Activated CD4-positive, CD25-positive, alpha-beta regulatory T cell treated with anti-CD3 and anti-CD28 coated beads, Interleukin-2, amount 50 U/mL, for 24 hours (primary cell): Measurements from ENCODE around the gene MPI.
A peak's percentile ranks its signal among the peaks of the same experiment; 100 is the strongest.

Experiments
- ATAC-seq, 2 donors: fragments of 150-1000 bp; cut with Tn5 transposase; one replicate each; pipeline ENCODE4 v1.10.0; 2021; ENCODE audit warnings: mild to moderate bottlenecking in 1 of 2, moderate library complexity in 1 of 2

MPI gene

GRCh38 chr15:74889883-74890664 lies at the start of gene MPI:
MPI (plus strand) TSS chr15:74890042; CDS start chr15:74890074, 32 bp downstream.
- ATAC-seq, result peak; percentile 98

- ATAC-seq, result no peak
These were observed 48.7 kb upstream of the MPI start for GRCh38 chr15:74840851-74841775.

- no peak for ATAC-seq
These were observed 47.9 kb upstream of the MPI start for GRCh38 chr15:74841891-74842373.

- ATAC-seq, result peak; percentile 87 to 89
These were observed 47.0 kb upstream of the MPI start, which contains the start of gene ULK3 for GRCh38 chr15:74842581-74843444. ULK3 (minus strand) TSS chr15:74843156; CDS start chr15:74843105, 51 bp downstream.

GRCh38 chr15:74843445-74843828 lies 46.4 kb upstream of the MPI start:
- ATAC-seq, result no peak

GRCh38 chr15:74843891-74844299 lies 45.9 kb upstream of the MPI start:
- ATAC-seq, result no peak

- ATAC-seq, result no peak
These were observed 45.3 kb upstream of the MPI start for GRCh38 chr15:74844319-74845207.

- ATAC-seq, result peak; percentile 36 to 48
These were observed 44.7 kb upstream of the MPI start for GRCh38 chr15:74845208-74845568.

- ATAC-seq, result no peak
These were observed 44.3 kb upstream of the MPI start for GRCh38 chr15:74845581-74845980.

GRCh38 chr15:74847432-74847831 lies 42.4 kb upstream of the MPI start:
- ATAC-seq, result no peak

GRCh38 chr15:74850393-74850792 lies 39.4 kb upstream of the MPI start:
- no peak for ATAC-seq

GRCh38 chr15:74851960-74852359 lies 37.9 kb upstream of the MPI start:
- ATAC-seq, result no peak

GRCh38 chr15:74854453-74855022 lies 35.3 kb upstream of the MPI start:
- no peak for ATAC-seq

GRCh38 chr15:74855857-74856256 lies 34.0 kb upstream of the MPI start:
- no peak for ATAC-seq

GRCh38 chr15:74856537-74856936 lies 33.3 kb upstream of the MPI start:
- no peak for ATAC-seq

- peak in 1 of 2 donors; percentile 32 for ATAC-seq
These were observed 32.7 kb upstream of the MPI start for GRCh38 chr15:74857082-74857655.

- peak; percentile 58 to 75 for ATAC-seq
These were observed 32.0 kb upstream of the MPI start for GRCh38 chr15:74857671-74858368.

GRCh38 chr15:74858369-74858740 lies 31.5 kb upstream of the MPI start:
- ATAC-seq, result no peak

GRCh38 chr15:74863239-74864056 lies 26.4 kb upstream of the MPI start:
- peak; percentile 32 to 56 for ATAC-seq
